Activated CD8-positive, alpha-beta memory T cell treated with anti-CD3 and anti-CD28 coated beads, Interleukin-2, amount 50 U/mL, for 24 hours (primary cell): ENCODE results near the gene OSBPL8.
"Not testable (repeated sequence)": the region's sequence is repeated elsewhere in the genome, so short reads cannot be mapped to it uniquely, and the experiment has no call there.

Experiments
- DNase-seq: peaks from one replicate; pipeline ENCODE4 v3.0.0-alpha.2; 2020; ENCODE audit errors: extremely low read depth

OSBPL8 gene

GRCh38 chr12:76529226-76529918, 30.2 kb downstream of the OSBPL8 start:
- DNase-seq: no peak

GRCh38 chr12:76523408-76523807, 36.2 kb downstream of the OSBPL8 start:
- no peak for DNase-seq

GRCh38 chr12:76520348-76520747, 39.2 kb downstream of the OSBPL8 start:
- no peak for DNase-seq

- no peak for DNase-seq
These were observed 40.0 kb downstream of the OSBPL8 start for GRCh38 chr12:76519538-76519937.

- DNase-seq: no peak
These were observed 40.9 kb downstream of the OSBPL8 start for GRCh38 chr12:76518699-76519098.

- no peak for DNase-seq
These were observed 44.3 kb downstream of the OSBPL8 start for GRCh38 chr12:76515271-76515670.

- not testable (repeated sequence) for DNase-seq
These were observed 48.4 kb downstream of the OSBPL8 start for GRCh38 chr12:76511116-76511716.

GRCh38 chr12:76508128-76508980, 51.2 kb downstream of the OSBPL8 start:
- no peak for DNase-seq

GRCh38 chr12:76506149-76506548, 53.4 kb downstream of the OSBPL8 start:
- no peak for DNase-seq

GRCh38 chr12:76505050-76505449, 54.5 kb downstream of the OSBPL8 start:
- no peak for DNase-seq

GRCh38 chr12:76504606-76505005, 55.0 kb downstream of the OSBPL8 start:
- DNase-seq: no peak

GRCh38 chr12:76503957-76504356, 55.6 kb downstream of the OSBPL8 start:
- DNase-seq: no peak

- no peak for DNase-seq
These were observed 58.2 kb downstream of the OSBPL8 start for GRCh38 chr12:76501390-76501789.

- DNase-seq: not testable (repeated sequence)
These were observed 60.4 kb downstream of the OSBPL8 start for GRCh38 chr12:76499136-76499535.

GRCh38 chr12:76495556-76495955, 64.0 kb downstream of the OSBPL8 start:
- no peak for DNase-seq

GRCh38 chr12:76491292-76491691, 68.3 kb downstream of the OSBPL8 start:
- DNase-seq: no peak

- DNase-seq: no peak
These were observed 68.8 kb downstream of the OSBPL8 start for GRCh38 chr12:76490763-76491162.

GRCh38 chr12:76489737-76490136, 69.8 kb downstream of the OSBPL8 start:
- no peak for DNase-seq

GRCh38 chr12:76486011-76486410, 73.6 kb downstream of the OSBPL8 start:
- no peak for DNase-seq

GRCh38 chr12:76480796-76481195, 78.8 kb downstream of the OSBPL8 start:
- DNase-seq: no peak

- no peak for DNase-seq
These were observed 81.5 kb downstream of the OSBPL8 start for GRCh38 chr12:76478045-76478444.

GRCh38 chr12:76472862-76473261, 86.7 kb downstream of the OSBPL8 start:
- not testable (repeated sequence) for DNase-seq

- no peak for DNase-seq
These were observed 88.0 kb downstream of the OSBPL8 start for GRCh38 chr12:76471579-76471978.
